IMR-90 (cell line): ENCODE measurements around the gene FMN2. TPM values are rescaled to one million over a fixed set of nuclear protein-coding genes. Genes with fewer than 3 reads are reported as not detected.

Experiments
- ATAC-seq: fragments of 200-7000 bp; cut with Tn5 transposase; 2 replicates; pipeline ENCODE4 v1.9.1; 2020; ENCODE audit warnings: low read depth, mild to moderate bottlenecking, moderate library complexity
- BruUV-seq: library from RNA; stranded (reverse); fragments of 400-500 nt; replicated peaks from 2 replicates; lab custom pipeline; 2021; lab: Mats Ljungman, UMichigan
- CTCF ChIA-PET: fragments of 300-600 bp; formaldehyde crosslinking; extraction: SDS; loops from one replicate; lab custom pipeline; 2021; ENCODE audit warnings: antibody characterized with exemption; lab: Yijun Ruan, JAX
- POLR2A ChIA-PET: fragments of 300-600 bp; sonication (Branson Sonifier 250); formaldehyde crosslinking; loops from one replicate; lab custom pipeline; 2022; ENCODE audit warnings: antibody characterized with exemption; ENCODE audit not compliant: unreplicated experiment; lab: Charles Lee
- DNase-seq: peaks from one replicate; pipeline ENCODE4 v3.0.0; 2013
- H2AFZ ChIP-seq: replicated peaks from 2 replicates; pipeline ENCODE3; 2013; ENCODE audit warnings: low read length, mild to moderate bottlenecking; ENCODE audit not compliant: poor library complexity
- H2AK5ac ChIP-seq: 2 replicates; pipeline ENCODE4 v1.6.1; 2013; ENCODE audit warnings: low read depth, low read length, inconsistent platforms
- H2AK9ac ChIP-seq: replicated peaks from 2 replicates; pipeline ENCODE3; 2013; ENCODE audit warnings: mild to moderate bottlenecking, low read depth, low read length, moderate library complexity; ENCODE audit not compliant: poor library complexity
- H2BK120ac ChIP-seq: 2 replicates; pipeline ENCODE4 v1.6.1; 2013; ENCODE audit warnings: low read depth, low read length, inconsistent platforms
- H2BK15ac ChIP-seq: 3 replicates; pipeline ENCODE4 v1.6.1; 2013; ENCODE audit warnings: low read depth, low read length, inconsistent platforms
- H2BK20ac ChIP-seq: 2 replicates; pipeline ENCODE4 v1.6.1; 2013; ENCODE audit warnings: low read depth, mild to moderate bottlenecking, inconsistent platforms, low read length, moderate library complexity
- H2BK5ac ChIP-seq: 2 replicates; pipeline ENCODE4 v1.6.1; 2013; ENCODE audit warnings: mild to moderate bottlenecking, low read depth, low read length, inconsistent platforms; ENCODE audit not compliant: poor library complexity, severe bottlenecking
- H3K14ac ChIP-seq: replicated peaks from 2 replicates; pipeline ENCODE4 v1.6.1; 2013; ENCODE audit warnings: low read depth, low read length, inconsistent platforms
- H3K18ac ChIP-seq: 2 replicates; pipeline ENCODE4 v1.6.1; 2013; ENCODE audit warnings: low read depth, low read length, control low read depth
- H3K23ac ChIP-seq: 2 replicates; pipeline ENCODE4 v1.6.1; 2013; ENCODE audit warnings: low read depth, low read length, inconsistent platforms
- H3K27ac ChIP-seq: 2 replicates; pipeline ENCODE4 v1.5.1; 2013; ENCODE audit warnings: mild to moderate bottlenecking, control low read depth, low read length; ENCODE audit not compliant: insufficient read depth
- H3K27me3 ChIP-seq: 2 replicates; pipeline ENCODE4 v1.6.1; 2013; ENCODE audit warnings: low read length; ENCODE audit not compliant: control insufficient read depth, insufficient read depth
- H3K36me3 ChIP-seq: 2 replicates; pipeline ENCODE4 v1.6.1; 2013; ENCODE audit warnings: low read length, mixed read lengths; ENCODE audit not compliant: control insufficient read depth, insufficient read depth
- H3K4ac ChIP-seq: 2 replicates; pipeline ENCODE4 v1.6.1; 2013; ENCODE audit warnings: low read depth, low read length, inconsistent platforms
- H3K4me1 ChIP-seq: 2 replicates; pipeline ENCODE4 v1.6.1; 2013; ENCODE audit warnings: low read length, mixed read lengths; ENCODE audit not compliant: control insufficient read depth, insufficient read depth
- H3K4me2 ChIP-seq: 2 replicates; pipeline ENCODE4 v1.6.1; 2013; ENCODE audit warnings: low read depth, mild to moderate bottlenecking, control low read depth, low read length, moderate library complexity
- H3K4me3 ChIP-seq: 2 replicates; pipeline ENCODE4 v1.5.1; 2013; ENCODE audit warnings: low read depth, mild to moderate bottlenecking, control low read depth, low read length, moderate library complexity; ENCODE audit not compliant: insufficient read depth
- H3K56ac ChIP-seq: 2 replicates; pipeline ENCODE4 v1.6.1; 2013; ENCODE audit warnings: low read length, inconsistent platforms; ENCODE audit not compliant: insufficient read depth; ENCODE audit errors: extremely low read depth
- H3K79me1 ChIP-seq, 2 experiments: 2 replicates each; pipeline ENCODE4 v1.6.1; 2013; ENCODE audit warnings: low read length in 2 of 2, inconsistent platforms in 1 of 2, low read depth in 1 of 2
- H3K9ac ChIP-seq: 2 replicates; pipeline ENCODE4 v1.6.1; 2013; ENCODE audit warnings: low read depth, low read length, control low read depth
- H3K9me1 ChIP-seq: 2 replicates; pipeline ENCODE4 v1.6.1; 2013; ENCODE audit warnings: low read length, inconsistent platforms; ENCODE audit not compliant: insufficient read depth
- H3K9me3 ChIP-seq: 2 replicates; pipeline ENCODE4 v1.6.1; 2013; ENCODE audit warnings: low read length; ENCODE audit not compliant: control insufficient read depth, insufficient read depth
- H4K20me1 ChIP-seq: 2 replicates; pipeline ENCODE4 v1.6.1; 2013; ENCODE audit warnings: low read length, inconsistent platforms; ENCODE audit not compliant: insufficient read depth
- H4K5ac ChIP-seq: 2 replicates; pipeline ENCODE4 v1.6.1; 2013; ENCODE audit warnings: mild to moderate bottlenecking, low read depth, low read length, control low read depth
- H4K8ac ChIP-seq, 2 experiments: 2 replicates each; pipeline ENCODE4 v1.6.1; 2013; ENCODE audit warnings: low read depth in 2 of 2, low read length in 2 of 2, control low read depth in 1 of 2, inconsistent platforms in 1 of 2
- H4K91ac ChIP-seq: 2 replicates; pipeline ENCODE4 v1.6.1; 2013; ENCODE audit warnings: low read depth, low read length, inconsistent platforms; ENCODE audit not compliant: insufficient read depth
- BHLHE40 ChIP-seq: fragments of 150-350 bp; IDR thresholded peaks from 2 replicates; pipeline ENCODE4 v1.6.1; 2016; ENCODE audit warnings: mild to moderate bottlenecking, low read depth, low read length
- CEBPB ChIP-seq: IDR thresholded peaks from 2 replicates; pipeline ENCODE4 v1.6.1; 2012; ENCODE audit warnings: low read depth, low read length, improper control_type of control experiment
- CHD1 ChIP-seq: IDR thresholded peaks from 2 replicates; pipeline ENCODE4 v1.6.1; 2012; ENCODE audit warnings: low read depth, low read length, improper control_type of control experiment
- CTCF ChIP-seq: conservative IDR thresholded peaks from 2 replicates; pipeline ENCODE4 v1.5.1; 2012; ENCODE audit warnings: mild to moderate bottlenecking, low read depth, low read length, improper control_type of control experiment
- FOS ChIP-seq: fragments of 150-350 bp; IDR thresholded peaks from 2 replicates; pipeline ENCODE4 v1.6.1; 2016; ENCODE audit warnings: low read depth, low read length
- MAFK ChIP-seq: IDR thresholded peaks from 2 replicates; pipeline ENCODE4 v1.6.1; 2012; ENCODE audit warnings: low read depth, low read length, improper control_type of control experiment
- MAZ ChIP-seq: IDR thresholded peaks from 2 replicates; pipeline ENCODE4 v1.6.1; 2012; ENCODE audit warnings: low read depth, mild to moderate bottlenecking, low read length, improper control_type of control experiment, moderate library complexity, borderline replicate concordance
- POLR2A ChIP-seq: IDR thresholded peaks from 2 replicates; pipeline ENCODE4 v1.6.1; 2012; ENCODE audit warnings: mild to moderate bottlenecking, low read depth, low read length
- RCOR1 ChIP-seq: IDR thresholded peaks from 2 replicates; pipeline ENCODE4 v1.6.1; 2012; ENCODE audit warnings: mild to moderate bottlenecking, low read length, improper control_type of control experiment; ENCODE audit not compliant: insufficient replicate concordance
- RFX5 ChIP-seq: IDR thresholded peaks from 2 replicates; pipeline ENCODE4 v1.8.0; 2012; ENCODE audit warnings: low read depth, mild to moderate bottlenecking, low read length, moderate library complexity
- WGBS, 2 experiments: methylation state at CpG; one replicate each; pipeline versions ENCODE4 v1.1.5 to v1.1.7; 2013; ENCODE audit warnings: missing lambda C conversion rate in 2 of 2; ENCODE audit not compliant: insufficient read length in 1 of 2; ENCODE audit errors: extremely low coverage in 2 of 2; 5-methylcytosine and 5-hydroxymethylcytosine counted together
- dilution Hi-C: fragments of 300-500 bp; cut with HindIII; formaldehyde crosslinking; loops from one replicate; pipeline ENCODE4 v1.14.3; 2018; ENCODE audit warnings: low sequenced_read_pairs; ENCODE audit not compliant: unreplicated experiment
- in situ Hi-C: fragments of 300-500 bp; cut with MboI; formaldehyde crosslinking; loops from 3 replicates; pipeline ENCODE4 v1.14.3; 2019; ENCODE audit warnings: low sequenced_read_pairs, inconsistent platforms, mixed read lengths
- intact Hi-C: fragments of 100-400 bp; cut with micrococcal nuclease; formaldehyde crosslinking; loops from 2 replicates; pipeline ENCODE4 v1.10.0; 2022
- polyA plus RNA-seq, 3 experiments: library from polyadenylated mRNA; depleted of rRNA; stranded (reverse); fragments of >200 nt; gene quantifications; 2 replicates each; pipeline ENCODE4 v1.2.3, GENCODE V29; 2012; ENCODE audit warnings: low replicate concordance in 1 of 3
- total RNA-seq: library from RNA; depleted of rRNA; stranded (reverse); fragments of >200 nt; gene quantifications from 2 replicates; pipeline ENCODE4 v1.2.3, GENCODE V29; 2012

Gene FMN2
- total and polyA plus RNA-seq, 2 of the 4 experiments (the other 2 are of a cell fraction), result 29.0 to 35.8 TPM

DNA sequence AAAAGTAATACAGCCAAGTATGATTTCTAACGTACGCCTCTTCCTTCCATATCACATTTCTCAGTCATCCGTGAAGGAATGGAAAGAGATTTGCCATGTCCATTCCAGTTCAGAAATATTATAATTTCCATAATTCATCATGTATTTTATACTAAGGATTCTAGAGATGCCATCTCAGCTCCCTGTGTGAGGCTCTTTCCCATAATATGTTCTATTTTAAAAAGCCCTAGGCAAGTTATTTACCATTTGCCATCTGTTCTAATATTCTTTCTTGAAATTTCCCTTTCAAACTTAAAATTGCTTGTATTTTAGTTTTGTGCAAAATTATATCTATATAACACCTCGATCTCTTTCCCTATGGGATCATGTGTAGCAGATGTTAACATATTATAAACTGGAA is 106.7 kb downstream of the FMN2 start:
- dilution Hi-C loops (loop anchor here (25.0 kb wide), 1 partner anchor 161 kb away; no protein-coding TSS in a partner anchor), in situ Hi-C loops (loop anchor here (10.0 to 25.0 kb wide), 2 partner anchors 396 to 1314 kb away; partner anchors contain the start of gene FH), intact Hi-C loops (no loop called here)
- Histone ChIP-seq H3K27ac (no peak overlapping the region), H4K5ac (no peak overlapping the region), H2BK20ac (no peak overlapping the region), H3K79me1 (peaks cover 26 to 41% of the 10 kb centered on the region in 2 experiments), H3K36me3 (no peaks in the 10 kb centered on the region; the same call in 1 of the 2 replicates), H3K9me1 (0 out of 2 replicates have a peak, but pooled peaks cover 1% of the 10 kb centered on the region), H3K9ac (no peak overlapping the region), H2AFZ (no peak overlapping the region), H3K4ac (no peak overlapping the region), H3K4me3 (no peak overlapping the region), H3K56ac (no peak overlapping the region), H2BK15ac (no peak overlapping the region), H3K27me3 (no peaks in the 10 kb centered on the region), H2BK5ac (no peak overlapping the region), H4K91ac (no peak overlapping the region), H2BK120ac (no peak overlapping the region), H3K14ac (no peak overlapping the region), H3K18ac (no peak overlapping the region), H2AK5ac (no peak overlapping the region), H2AK9ac (no peak overlapping the region), H3K4me2 (no peak overlapping the region), H3K4me1 (peaks cover 2% of the 10 kb centered on the region; the same call in 1 of the 2 replicates), H3K23ac (no peak overlapping the region), H4K20me1 (no peaks in the 10 kb centered on the region), H4K8ac (no peak overlapping the region), H3K9me3 (peaks cover 4% of the 10 kb centered on the region; the same call in 1 of the 2 replicates)
- POLR2A ChIA-PET, result no interaction called here
- no CpG with 5 or more reads among the region's 4 CpGs for WGBS, 2 experiments
- CTCF ChIA-PET, result interaction anchor here (1.0 kb wide), 1 partner anchor 9 kb away, joined by 5 read pairs; no protein-coding TSS in a partner anchor
- ATAC-seq, result no peak
- BruUV-seq, result no TSS peak
- TF ChIP-seq CEBPB, result no peak
- no peak for TF ChIP-seq RCOR1
- TF ChIP-seq FOS, result no peak
- TF ChIP-seq POLR2A, result no peak
- no peak for TF ChIP-seq RFX5
- TF ChIP-seq MAFK, result no peak
- TF ChIP-seq MAZ, result no peak
- no peak for TF ChIP-seq CTCF
- TF ChIP-seq CHD1, result no peak
- TF ChIP-seq BHLHE40, result no peak
- no peak for DNase-seq
